ENCODE data around the gene FAM117A. TPM values are rescaled to one million over a fixed set of nuclear protein-coding genes. Genes with fewer than 3 reads are reported as not detected.
A peak's percentile ranks its signal among the peaks of the same experiment; 100 is the strongest.

FAM117A gene, protein sequence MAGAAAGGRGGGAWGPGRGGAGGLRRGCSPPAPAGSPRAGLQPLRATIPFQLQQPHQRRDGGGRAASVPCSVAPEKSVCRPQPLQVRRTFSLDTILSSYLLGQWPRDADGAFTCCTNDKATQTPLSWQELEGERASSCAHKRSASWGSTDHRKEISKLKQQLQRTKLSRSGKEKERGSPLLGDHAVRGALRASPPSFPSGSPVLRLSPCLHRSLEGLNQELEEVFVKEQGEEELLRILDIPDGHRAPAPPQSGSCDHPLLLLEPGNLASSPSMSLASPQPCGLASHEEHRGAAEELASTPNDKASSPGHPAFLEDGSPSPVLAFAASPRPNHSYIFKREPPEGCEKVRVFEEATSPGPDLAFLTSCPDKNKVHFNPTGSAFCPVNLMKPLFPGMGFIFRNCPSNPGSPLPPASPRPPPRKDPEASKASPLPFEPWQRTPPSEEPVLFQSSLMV
- total RNA-seq = 0.82 TPM

DNA sequence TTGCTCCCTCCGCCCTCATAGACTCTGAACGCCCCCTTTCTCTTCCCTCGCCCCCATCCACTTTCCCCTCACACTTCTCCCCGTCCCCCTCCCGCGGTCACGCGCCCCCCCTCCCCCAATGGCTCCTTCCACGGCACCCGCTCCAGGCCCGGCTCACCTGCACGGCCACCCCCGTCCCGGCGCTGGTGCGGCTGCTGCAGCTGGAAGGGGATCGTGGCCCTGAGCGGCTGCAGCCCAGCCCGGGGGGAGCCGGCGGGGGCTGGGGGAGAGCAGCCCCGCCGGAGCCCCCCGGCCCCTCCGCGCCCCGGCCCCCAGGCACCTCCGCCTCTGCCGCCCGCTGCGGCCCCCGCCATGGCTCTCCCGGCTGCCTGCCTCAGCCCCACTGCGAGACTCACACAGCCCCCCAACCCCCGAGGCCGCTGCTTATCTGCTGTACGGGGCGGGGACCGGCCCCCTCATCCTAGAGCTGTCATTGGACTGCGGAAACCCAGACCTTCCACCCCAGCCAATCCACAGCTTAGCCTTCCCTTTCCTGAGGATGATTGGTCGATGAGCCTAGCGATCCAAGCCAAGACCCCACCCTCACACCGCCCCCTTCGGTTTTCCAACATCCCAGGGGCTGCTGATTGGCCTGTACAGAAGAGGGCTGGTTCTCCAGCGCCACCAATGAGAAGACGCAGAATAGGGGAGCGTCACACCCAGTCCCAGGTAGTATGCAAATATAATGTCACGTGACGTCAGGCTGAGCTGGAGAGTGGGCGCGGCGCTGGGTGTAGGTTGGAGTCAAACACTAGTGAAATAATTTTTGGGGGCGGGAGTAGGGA, at the start of gene FAM117A:
Gene FAM117A (minus strand): TSS at position 397 of the 824 bp plus-strand sequence. CDS start 44 bp downstream, at position 353.
- FAIRE-seq (peak; percentile 26), DNase-seq (ENCODE audit: low spot score in 2 of 2) (peak; percentile 97 to 99)

DNA sequence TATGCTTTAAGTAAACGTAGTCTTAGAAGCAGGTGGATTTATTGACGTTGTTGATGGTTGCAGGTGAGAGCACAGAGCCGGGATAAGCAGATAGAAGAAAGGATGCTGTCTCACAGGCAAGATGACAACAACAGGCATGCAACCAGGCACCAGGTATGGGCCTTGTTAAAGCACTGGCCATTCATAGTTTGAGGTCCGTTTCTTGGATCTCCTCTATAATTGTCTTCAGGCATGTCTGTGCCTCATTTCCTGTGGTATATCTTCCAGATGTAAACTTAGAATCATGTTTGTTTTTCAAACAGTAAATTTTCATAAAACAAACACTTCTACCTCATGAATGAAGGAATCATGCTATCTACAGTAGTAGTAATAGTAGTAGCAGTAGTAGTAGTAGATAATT, 45.1 kb upstream of the FAM117A start:
- no peak for DNase-seq (ENCODE audit: low spot score in 2 of 2)
- FAIRE-seq = no peak

DNA sequence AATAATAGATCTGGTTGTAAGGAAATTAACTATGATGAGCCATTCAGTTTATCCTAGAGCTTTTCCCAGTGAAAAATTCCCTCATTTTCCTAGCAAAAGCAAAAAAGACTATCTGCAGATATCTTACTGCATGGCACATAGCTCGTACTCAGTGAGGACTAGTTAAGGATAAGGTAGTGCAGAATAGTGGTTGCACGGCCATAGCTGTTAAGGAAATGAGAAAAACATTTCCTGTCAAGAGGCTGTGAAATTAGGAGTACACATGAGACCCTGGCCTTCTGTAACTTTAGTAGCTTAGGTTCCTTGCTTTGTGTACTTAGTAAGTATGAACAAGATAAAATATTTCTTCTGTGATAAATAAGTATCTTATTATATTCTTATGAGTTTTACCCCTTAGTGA, 34.8 kb upstream of the FAM117A start:
- DNase-seq (ENCODE audit: low spot score in 2 of 2) = no peak
- FAIRE-seq = no peak

DNA sequence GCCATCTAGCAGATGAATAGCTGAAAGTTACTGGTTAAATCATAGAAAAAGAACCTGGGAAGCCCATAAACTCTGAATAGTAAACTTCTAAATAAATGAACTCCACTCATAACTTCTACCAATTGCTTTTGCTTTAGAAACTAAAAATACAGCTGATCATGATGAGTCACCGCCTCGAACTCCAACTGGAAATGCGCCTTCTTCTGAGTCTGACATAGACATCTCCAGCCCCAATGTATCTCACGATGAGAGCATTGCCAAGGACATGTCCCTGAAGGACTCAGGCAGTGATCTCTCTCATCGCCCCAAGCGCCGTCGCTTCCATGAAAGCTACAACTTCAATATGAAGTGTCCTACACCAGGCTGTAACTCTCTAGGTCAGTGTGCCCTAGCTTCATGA, 34.3 kb upstream of the FAM117A start:
- FAIRE-seq = no peak
- no peak for DNase-seq (ENCODE audit: low spot score in 2 of 2)

DNA sequence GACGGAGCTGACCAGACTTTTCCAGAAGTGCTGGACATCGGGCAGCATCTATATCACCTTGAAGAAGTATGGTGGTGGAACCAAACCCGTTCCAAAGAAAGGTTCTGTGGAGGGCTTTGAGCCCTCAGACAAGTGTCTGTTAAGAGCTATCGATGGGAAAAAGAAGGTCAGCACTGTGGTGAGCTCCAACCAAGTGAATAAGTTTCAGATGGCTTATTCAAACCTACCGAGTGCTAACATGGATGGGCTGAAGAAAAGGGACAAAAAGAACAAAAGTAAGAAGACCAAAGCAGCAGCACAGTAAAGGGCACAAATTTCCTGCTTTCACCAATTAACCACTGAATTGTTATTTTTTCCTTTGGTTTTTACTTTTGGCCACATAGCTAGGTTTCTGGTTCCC, 31.4 kb upstream of the FAM117A start:
- no peak for DNase-seq (ENCODE audit: low spot score in 2 of 2)
- FAIRE-seq = no peak

DNA sequence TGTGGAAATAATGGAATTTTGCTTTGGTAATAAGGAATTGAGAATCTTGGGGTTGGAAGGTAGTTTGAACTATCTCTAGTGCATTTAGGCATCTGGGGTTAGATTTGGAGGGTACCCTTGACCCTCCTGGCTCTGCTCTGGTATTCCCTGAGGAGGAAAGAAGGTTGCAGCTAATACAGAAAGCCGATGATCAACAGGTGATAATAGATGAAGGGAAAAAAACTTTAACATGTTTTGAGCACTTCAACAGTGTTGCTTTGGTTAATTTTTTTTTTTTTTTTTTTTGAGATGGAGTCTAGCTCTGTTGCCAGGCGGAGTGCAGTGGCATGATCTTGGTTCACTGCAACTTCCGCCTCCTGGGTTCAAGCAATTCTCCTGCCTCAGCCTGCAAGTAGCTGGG, 29.4 kb upstream of the FAM117A start:
- DNase-seq (ENCODE audit: low spot score in 2 of 2) = no peak
- FAIRE-seq = no peak

DNA sequence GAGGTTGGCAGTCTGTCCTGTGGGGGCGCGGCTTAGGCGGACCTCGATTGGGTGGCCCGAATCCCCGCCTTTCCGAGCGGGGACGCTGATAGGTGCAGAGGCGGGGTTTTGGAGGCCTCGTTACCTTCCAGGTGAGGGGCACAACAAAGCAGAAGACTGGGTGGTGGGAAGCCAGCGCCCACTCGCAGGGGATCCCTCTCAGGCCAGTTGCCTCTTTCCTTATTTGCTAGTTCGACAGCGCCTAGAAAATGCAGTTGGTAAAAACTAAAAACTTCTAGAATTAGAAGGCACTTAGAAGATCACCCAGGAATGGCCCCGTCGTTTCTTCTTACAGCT, 25.3 kb upstream of the FAM117A start:
- DNase-seq (ENCODE audit: low spot score in 2 of 2) = no peak

DNA sequence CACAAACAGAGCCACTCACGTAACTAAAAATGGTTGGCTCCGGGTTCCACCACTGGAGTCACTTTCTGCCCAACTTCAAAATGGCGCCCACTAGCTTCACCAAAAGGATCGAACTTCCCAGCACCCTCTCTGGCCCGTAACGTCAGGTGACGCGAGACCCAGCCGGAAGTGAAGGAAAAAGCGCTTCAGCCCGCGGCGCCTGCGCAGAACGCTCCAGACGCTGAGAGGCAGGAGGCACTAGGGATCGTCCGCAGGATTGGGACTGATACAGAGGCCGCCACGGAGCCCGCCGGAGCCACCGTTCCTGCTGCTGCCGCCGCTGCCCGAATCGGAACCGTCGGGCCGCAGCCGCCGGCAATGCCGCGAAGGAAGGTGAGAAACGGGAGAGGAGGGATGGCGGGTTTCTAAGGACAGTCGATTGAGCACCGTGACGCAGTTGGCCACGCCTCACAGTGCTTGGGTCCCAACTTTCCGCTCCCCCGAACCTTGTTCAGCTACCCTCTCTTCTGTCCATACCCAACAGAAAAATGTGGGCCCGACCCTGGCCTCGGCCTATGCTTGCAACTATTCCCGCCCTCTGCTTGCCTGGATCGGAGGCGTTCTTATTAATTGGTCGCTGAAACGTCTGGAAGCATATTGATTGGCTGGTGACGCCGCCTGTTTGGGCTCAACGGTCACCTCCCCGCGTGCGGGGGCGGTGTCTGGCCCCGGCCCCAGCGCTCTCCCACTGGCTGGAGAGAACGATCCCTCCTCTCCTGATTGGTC, 24.7 kb upstream of the FAM117A start, which contains the start of gene KAT7:
Gene KAT7 (plus strand): TSS at position 204 of the 765 bp plus-strand sequence. CDS start 154 bp downstream, at position 358.
- DNase-seq (ENCODE audit: low spot score in 2 of 2) (peak; percentile 82 to 88), FAIRE-seq (peak; percentile 96)

More for the DNA sequence above, 25.3 kb upstream of the FAM117A start:
- no peak for FAIRE-seq

DNA sequence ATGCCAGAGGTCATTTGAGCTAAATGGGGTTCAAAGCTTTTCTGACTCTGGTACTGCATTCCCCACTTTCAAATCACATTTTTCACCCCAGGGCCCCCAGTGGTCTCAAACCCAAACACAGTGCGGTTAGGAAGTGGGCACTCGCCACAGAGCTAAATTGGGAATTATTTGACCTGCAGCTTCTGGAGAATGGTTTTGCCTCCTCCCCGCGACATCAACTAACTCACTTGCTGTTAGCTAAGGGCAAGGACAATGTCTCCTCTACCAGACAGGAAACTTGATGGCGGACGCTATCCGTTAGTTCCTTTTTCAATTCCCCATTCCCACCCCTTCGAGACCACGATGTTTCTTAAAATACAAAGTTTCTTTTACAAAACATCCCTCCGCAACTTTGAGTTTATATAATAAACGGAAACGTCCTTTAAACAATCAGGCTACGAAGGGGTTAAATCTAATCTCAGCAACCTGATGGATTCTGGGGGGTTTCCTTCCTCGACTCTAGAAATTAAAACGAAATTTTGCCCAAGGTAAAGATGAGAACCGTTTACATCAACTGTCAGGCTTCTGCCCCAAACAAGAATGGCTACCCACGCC, 24.1 kb upstream of the FAM117A start:
- FAIRE-seq (no peak), DNase-seq (ENCODE audit: low spot score in 2 of 2) (no peak)

DNA sequence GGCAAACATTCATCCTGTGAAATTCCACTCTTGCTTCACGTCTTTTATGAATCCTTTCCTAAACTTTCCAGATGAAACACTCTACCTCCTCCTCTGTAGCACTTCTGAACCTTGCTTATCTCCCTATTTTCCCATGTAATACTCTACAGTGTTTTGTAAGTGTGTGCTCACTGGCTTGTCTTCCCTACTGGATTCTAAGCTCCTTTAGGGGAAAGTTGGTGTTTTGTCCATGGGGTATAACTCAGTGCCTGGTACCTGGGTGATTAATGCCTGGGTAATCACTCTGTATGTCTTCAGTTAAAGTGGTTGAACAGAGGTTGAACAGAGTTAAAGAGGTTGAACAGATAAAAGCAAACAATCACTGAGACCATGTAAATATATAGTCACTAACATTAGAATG, 20.7 kb upstream of the FAM117A start:
- FAIRE-seq (no peak), DNase-seq (ENCODE audit: low spot score in 2 of 2) (no peak)

DNA sequence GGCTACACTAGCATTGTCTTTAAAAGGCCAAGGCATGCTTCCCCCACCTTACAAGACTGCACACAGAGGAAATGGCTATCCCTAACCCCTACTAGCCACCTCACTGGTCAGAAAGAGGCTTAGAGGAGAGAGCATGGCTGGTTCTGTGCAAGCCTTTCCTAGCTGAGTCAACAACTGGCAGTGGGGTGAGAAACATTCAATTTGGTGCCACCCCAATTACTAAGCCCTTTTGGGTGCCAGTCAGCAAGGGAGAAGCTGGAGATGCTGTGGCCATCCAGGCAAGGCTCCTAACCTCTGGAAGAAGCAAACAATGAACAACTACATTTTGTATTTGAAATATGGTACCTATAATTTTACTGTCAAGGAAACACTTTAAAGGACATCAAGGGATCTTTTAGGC, 19.9 kb upstream of the FAM117A start:
- DNase-seq (ENCODE audit: low spot score in 2 of 2) = no peak
- no peak for FAIRE-seq

DNA sequence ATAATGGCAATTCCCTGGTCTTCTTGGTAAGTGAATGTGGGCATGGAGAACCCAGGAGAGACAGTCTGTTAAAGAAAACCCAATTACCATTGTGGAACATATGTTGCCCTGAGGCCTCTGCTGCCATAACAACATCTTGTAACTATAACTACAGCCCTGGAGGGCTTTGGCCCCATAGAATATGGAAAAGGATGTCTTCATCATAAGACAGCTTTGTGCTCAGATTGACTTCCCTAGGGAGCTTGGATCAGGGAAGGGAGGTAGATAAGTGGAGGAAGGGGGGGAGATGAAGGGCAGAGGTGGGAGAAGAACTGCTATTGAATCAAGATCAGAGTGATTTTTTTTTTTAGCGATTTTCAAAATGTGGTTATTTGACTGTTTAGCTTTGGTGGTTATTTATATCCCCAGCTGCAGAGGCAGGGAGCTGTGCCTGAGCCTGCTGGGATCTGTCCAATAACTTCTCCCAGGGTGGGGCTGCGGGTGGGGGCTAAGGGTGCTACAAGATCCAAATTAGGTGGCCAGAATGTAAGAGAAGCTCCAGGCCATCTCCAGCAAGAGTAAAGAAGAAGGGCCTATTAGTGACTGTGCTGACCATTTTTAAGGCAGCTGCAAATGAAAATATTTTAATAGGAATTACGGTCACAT, 19.3 kb upstream of the FAM117A start:
- DNase-seq (ENCODE audit: low spot score in 2 of 2) = no peak

DNA sequence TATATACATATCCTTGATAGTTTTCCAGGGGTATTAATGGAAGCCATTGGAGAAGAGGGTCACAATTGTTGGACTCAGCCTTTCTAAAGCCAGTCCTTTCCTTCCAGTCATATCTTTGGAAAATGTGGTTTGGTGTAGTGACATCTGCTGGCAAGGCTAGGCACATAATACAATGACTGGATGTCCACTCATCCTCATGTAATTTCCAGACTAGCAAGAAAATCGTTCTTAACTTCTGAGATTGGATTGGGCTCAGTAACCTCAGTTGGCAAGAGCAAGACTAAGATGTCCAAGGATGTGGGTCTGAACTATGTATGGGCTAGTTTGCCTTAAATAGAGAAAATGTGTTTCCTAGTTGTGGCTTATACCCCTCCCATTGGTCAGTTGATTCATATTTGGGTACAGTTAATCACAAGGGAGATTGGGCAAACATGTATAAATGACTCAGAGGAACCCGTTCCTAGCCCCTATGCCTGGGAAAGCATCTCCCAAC, 15.9 kb upstream of the FAM117A start:
- no peak for FAIRE-seq
- DNase-seq (ENCODE audit: low spot score in 2 of 2) = no peak

More for the DNA sequence above, 19.3 kb upstream of the FAM117A start:
- FAIRE-seq = no peak

DNA sequence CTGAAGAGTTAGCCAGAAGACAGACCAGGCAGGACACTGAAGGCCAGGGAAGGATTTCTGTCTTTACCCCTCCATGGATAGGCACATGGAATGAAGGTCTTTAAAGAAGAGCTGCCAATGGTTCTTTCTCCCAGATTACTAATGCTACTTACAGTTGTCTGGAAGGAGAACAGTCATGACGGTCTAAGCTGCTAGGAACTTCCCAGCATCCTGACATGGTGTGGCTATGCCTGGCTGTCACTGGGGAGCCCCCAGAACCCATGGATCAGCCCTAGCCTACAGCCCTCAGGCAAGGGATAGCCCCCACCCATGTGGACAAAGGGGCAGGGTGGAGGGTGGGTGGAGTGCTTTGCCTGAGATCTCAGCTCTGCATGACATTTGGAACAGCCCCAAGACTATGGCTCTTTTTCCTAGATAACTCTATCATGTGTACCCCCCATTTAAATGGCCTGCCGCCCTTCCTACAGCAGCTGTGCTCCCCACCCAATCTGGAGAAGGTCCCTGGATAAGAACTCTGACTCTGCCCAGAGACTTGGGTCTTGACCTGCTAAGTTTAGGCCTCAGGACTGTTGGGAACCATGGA, 15.3 kb upstream of the FAM117A start:
- FAIRE-seq = no peak

DNA sequence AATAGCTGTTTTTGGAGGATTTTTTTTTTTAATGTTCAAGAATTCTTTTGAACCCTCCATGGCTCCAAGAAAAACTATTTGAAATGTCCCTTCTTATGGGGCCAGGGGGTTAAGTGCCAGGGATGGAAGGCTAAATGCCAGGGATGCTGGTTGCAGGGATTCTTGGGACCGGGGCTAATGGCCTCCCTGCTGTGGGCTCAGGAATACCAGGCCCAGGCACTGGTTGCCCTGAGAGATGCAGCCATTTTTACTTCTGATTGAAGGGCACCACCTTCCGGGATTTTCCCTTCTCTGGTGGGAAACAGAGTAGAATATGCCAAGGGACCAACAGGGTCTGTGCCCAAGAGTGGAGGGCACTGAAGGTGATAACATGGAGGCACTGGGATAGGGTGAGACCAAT, 13.6 kb upstream of the FAM117A start:
- DNase-seq (ENCODE audit: low spot score in 2 of 2) (no peak), FAIRE-seq (no peak)

More for the DNA sequence above, 15.3 kb upstream of the FAM117A start:
- no peak for DNase-seq (ENCODE audit: low spot score in 2 of 2)

DNA sequence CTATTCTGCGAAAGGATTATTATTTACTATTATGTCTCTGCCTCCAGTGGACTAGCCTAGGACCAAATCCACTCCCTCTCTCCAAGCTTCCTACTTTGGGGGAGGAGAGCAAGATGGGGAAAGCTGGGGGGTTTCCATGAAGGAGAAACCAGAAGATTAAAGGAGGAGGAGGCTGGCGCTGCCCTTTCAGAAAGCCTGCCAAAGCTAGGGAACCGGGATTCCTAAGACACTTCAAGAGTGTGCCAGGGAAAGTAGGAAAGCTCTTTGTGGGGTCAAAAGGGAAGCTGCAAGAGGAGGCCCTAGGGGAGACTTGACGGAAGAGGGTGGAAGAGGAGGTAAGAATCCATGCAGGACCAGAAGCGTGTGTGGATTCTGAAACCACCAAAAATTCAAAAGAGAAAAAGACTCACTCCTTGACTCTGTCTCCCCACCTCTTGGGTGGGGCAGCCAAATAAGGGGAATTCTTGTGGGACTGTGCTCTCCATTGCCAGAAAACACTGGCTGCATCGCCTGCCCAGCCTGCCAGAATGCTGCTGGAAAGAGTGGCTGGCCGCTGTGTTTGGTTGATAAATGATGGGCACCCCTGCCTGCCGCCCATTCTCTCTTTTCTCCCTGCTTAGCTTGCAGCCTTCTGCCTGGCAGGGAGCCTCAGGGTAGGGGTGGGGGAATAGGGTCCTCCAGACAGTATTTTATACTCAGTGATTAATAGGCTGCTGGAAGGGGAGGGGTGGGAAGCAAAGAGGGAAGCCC, 12.8 kb upstream of the FAM117A start:
- FAIRE-seq = no peak
- DNase-seq (ENCODE audit: low spot score in 2 of 2) = no peak

DNA sequence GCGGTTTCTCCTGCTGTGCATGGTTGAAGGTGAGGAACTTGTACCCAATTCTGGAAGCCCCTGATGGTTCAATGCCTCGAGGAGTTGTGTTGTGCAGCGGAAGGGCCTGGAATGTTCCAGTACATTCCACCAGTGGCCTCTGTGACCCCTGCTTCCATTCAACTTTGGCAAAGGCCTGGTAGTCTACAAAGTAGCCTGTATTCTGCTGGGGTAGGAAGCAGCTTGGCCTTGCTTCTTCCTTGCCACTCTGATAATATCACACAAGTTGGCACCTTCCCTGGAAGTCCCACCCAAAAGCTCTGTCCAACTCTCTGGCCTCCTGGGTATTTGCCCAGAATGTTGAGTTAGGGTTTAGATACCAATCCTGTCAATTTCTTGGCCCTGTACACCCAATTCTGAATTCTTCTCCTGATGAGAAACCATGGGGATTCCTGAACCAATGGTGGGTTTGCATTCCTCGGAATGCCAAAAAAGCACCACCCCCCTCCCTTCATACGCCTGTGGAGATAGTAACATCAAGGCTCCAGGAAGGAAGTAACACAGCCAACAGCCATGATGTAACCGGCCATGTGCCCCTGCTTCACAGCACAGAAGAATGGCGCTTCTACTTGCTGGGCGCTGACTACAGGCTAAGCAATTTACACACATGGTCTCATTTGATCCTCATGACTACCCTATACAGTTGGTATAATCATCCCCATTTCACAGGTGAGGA, 11.8 kb upstream of the FAM117A start:
- FAIRE-seq (no peak), DNase-seq (ENCODE audit: low spot score in 2 of 2) (no peak)
